HL-60 (cell line): Measurements from ENCODE around the gene PAWR.
"Not testable (repeated sequence)": the region's sequence is repeated elsewhere in the genome, so short reads cannot be mapped to it uniquely, and the experiment has no call there.

ENCODE experiments used
- DNase-seq, 2 experiments: peaks; one replicate each; pipeline ENCODE4 v3.0.0-alpha.2; 2010 to 2020; ENCODE audit warnings: low read depth in 1 of 2, low spot score in 1 of 2
- H3K27ac ChIP-seq: fragments of 250-450 bp; sonication (Bioruptor Pico); replicated peaks from 2 replicates; pipeline ENCODE4 v1.5.1; 2020; ENCODE audit warnings: mild to moderate bottlenecking, moderate library complexity
- H3K27me3 ChIP-seq: fragments of 250-450 bp; sonication (Bioruptor Pico); 2 replicates; pipeline ENCODE4 v1.5.1; 2021; ENCODE audit warnings: mild to moderate bottlenecking, moderate library complexity; ENCODE audit not compliant: insufficient read depth, poor library complexity, severe bottlenecking
- H3K4me3 ChIP-seq: replicated peaks from 2 replicates; pipeline ENCODE4 v1.5.1; 2011; ENCODE audit warnings: mild to moderate bottlenecking, control low read depth, low read length; ENCODE audit not compliant: insufficient read depth
- CTCF ChIP-seq: IDR thresholded peaks from one replicate; pipeline ENCODE4 v1.5.1; 2011; ENCODE audit warnings: low read length, control low read depth, inconsistent platforms; ENCODE audit not compliant: insufficient read depth
- GABPA ChIP-seq: IDR thresholded peaks from 2 replicates; pipeline ENCODE4 v1.6.1; 2012; ENCODE audit warnings: low read depth
- POLR2AphosphoS5 ChIP-seq: IDR thresholded peaks from 2 replicates; pipeline ENCODE4 v1.6.1; 2012; ENCODE audit warnings: low read depth
- REST ChIP-seq: IDR thresholded peaks from 2 replicates; pipeline ENCODE4 v1.6.1; 2012; ENCODE audit warnings: low read depth; ENCODE audit not compliant: insufficient replicate concordance
- SPI1 ChIP-seq: IDR thresholded peaks from 2 replicates; pipeline ENCODE4 v1.6.1; 2012; ENCODE audit warnings: low read depth, mild to moderate bottlenecking, borderline replicate concordance

PAWR gene

DNA sequence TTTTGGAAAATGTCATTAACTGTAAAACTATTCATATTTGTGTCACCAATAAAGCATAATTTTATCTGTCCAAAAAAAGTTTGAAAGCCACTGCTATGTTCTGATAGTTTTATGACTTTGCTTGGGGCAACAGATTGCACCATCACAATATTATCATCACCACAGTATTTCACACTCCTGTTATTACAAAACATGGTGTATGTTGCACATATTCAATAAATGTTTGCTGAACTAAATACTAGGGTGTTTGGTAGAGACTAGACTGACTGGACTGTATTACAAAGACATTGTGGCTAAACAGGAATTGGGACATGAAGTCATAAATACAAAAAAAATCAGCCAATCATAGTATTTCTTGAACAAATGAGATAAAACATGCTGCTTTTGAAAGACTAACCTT is 55.1 kb downstream of the PAWR start:
- TF ChIP-seq GABPA (no peak), CTCF (no peak), SPI1 (no peak), POLR2AphosphoS5 (no peak), REST (no peak)
- H3K27ac ChIP-seq: no peak overlapping the region
- DNase-seq: no peak
- no peaks in the 10 kb centered on the region for H3K27me3 ChIP-seq
- H3K4me3 ChIP-seq: no peak overlapping the region

DNA sequence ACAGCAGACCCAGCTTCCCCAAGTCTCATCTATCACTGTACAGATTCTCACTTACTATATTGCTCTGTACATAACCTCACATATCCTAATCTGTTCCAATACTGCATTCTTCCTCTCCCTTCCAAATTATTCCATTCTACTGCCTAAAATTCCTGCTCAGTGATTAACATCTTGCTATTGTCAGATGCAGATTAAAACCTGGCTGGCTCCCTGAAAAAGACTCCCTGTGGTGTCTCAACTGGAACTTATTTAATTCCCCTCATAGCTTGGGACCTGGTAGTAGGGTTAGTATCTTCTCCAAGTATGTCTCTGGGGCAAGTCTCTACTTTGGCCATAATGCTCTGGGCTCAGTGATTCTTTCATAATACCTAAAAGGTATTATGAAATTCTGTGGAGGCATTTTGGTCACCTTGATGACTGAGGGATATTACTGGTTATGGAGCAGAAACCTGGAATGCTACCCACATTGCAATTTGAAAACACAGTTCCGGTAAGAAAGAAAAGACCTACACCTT is 55.8 kb downstream of the PAWR start:
- H3K27ac ChIP-seq: no peak overlapping the region
- no peaks in the 10 kb centered on the region for H3K27me3 ChIP-seq
- TF ChIP-seq GABPA (no peak), CTCF (no peak), SPI1 (no peak), POLR2AphosphoS5 (no peak), REST (no peak)
- DNase-seq: no peak
- H3K4me3 ChIP-seq: no peak overlapping the region

GRCh38 chr12:79629561-79629960 is 61.2 kb downstream of the PAWR start:
- no peak for DNase-seq
- H3K27me3 ChIP-seq: no peaks in the 10 kb centered on the region
- TF ChIP-seq SPI1 (no peak), REST (no peak), GABPA (no peak), POLR2AphosphoS5 (no peak)
- H3K4me3 ChIP-seq: no peak overlapping the region
- H3K27ac ChIP-seq: no peak overlapping the region

DNA sequence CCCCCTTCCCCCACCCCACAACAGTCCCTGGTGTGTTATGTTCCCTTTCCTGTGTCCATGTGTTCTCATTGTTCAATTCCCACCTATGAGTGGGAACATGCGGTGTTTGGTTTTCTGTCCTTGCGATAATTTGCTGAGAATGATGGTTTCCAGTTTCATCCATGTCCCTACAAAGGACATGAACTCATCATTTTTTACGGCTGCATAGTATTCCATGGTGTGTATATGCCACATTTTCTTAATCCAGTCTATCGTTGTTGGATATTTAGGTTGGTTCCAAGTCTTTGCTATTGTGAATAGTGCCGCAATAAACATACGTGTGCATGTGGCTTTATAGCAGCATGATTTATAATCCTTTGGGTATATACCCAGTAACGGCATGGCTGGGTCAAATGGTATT is 64.0 kb downstream of the PAWR start:
- H3K4me3 ChIP-seq, H3K27me3 ChIP-seq, H3K27ac ChIP-seq, DNase-seq: not testable (repeated sequence)
